IPS DF 4.7 (cell line): ENCODE measurements around the gene USP28.
"Not testable (repeated sequence)": the region's sequence is repeated elsewhere in the genome, so short reads cannot be mapped to it uniquely, and the experiment has no call there.

Experiments
- DNase-seq: peaks from one replicate; pipeline ENCODE4 v3.0.0-alpha.2; 2013; ENCODE audit warnings: low spot score; ENCODE audit errors: extremely low read depth

USP28 gene

DNA sequence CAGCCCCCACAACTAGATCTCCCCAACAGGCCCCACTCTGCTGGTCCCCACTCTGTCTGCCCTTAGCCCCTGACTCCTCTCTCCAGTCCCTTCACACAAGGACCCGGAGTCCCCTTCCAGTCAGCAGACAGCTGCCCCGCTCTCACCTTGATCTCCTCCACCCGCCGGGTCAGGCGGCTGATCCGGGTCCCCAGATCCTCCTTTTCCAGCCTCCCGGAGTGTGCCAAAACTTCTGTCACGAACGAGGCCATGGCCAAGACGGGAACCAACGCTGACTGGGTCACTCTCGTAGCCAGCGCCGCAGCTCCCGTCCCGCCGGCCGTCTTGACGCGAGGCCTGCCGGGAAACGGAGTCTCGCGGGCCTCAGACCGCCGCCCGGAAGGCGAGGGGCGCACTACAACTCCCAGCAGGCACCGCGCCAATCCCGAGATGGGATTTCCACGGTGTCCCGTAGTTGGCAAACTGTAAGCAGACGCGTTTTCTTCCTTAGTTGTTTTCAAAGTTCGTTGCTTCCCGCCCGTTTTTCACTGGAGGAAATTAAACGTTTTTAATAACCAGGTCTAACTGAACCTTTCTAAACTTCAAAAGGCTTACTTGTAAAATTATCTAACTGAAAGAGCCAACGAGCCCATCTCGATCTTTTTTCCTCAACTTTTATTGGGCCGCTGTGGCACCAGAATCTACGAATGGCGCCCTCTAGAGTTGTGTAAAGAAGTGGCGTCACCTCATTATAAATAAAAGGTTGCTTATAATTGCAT is 101.8 kb downstream of the USP28 start, which contains the start of gene ZW10:
Gene ZW10 (minus strand): TSS at position 277 of the 758 bp plus-strand sequence. CDS start 26 bp downstream, at position 251.
- DNase-seq, result peak; percentile 86

DNA sequence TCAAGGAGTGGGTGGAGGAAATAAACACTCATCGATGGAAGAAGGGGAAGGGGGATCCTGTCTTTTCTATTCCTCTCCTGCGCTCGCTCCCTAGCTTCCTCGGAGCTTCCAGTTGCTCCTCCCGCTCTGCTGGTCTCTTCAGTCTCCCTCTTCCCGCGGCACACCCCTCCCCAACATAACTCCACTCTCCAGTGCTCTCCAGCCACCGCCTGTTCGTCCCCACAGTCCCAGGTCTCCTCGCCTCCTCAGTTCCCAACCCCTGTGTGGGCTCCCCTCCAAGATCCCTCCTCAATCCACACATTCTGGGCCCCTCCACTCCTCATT is 102.3 kb downstream of the USP28 start:
- no peak for DNase-seq

DNA sequence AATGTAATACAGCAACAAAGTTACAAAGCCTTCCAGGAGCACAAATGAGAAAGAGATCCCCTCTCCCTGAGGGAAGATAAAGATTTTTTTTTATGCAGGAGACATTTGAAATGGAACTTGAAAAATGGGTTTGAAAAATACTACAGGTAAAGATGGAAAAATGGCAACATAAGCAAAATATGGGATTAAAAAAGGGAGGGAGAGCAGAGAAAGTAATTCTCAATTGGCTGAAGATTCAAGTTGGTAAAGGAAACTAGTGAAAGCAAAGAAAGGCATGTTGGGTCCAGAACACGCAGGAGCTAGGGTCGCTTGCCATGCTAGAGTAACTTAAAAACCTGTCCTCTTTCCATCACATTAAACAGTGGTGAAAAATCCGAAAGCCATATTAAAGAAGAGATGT is 103.4 kb downstream of the USP28 start:
- DNase-seq, result no peak

DNA sequence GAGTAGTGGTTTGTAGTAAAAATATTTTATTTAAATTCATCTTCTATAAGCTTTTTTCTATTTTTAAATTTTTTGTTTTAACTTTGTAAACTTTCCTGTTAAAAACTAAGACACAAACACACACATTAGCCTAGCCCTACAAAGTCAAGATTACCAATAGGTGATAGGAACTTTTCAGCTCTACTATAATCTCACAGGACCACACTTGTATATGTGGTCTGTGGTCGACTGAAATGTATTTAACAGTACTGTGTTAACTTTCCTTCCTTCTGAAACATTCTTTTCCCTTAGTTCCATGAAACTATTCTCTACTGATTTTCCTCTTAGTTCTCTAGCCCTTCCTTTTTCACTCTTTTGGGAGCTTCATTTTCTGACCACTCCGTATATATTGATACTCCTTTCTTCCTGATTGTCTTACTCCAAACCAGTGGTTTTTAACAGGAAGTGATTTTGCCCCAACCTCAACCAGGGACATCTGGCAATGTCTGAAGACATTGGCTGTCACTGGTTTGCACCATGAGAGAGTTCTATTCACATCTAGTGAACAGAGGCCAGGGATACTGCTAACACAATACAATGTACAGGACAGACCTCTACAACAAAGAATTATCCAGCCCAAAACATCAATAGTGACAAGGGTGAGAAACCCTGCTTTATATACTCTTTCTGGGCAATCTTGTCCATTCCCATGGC is 110.7 kb downstream of the USP28 start:
- no peak for DNase-seq

DNA sequence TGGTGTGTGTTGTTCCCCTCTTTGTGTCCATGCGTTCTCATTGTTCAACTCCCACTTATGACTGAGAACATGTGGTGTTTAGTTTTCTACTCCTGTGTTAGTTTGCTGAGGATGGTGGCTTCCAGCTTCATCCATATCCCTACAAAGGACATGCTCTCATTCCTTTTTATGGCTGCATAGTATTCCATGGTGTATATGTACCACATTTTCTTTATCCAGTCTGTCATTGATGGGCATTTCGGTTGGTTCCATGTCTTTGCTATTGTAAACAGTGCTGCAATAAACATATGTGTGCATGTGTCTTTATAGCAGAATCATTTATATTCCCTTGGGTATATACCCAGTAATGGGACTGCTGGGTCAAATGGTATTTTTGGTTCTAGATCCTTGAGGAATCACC is 112.3 kb downstream of the USP28 start:
- DNase-seq, result not testable (repeated sequence)

DNA sequence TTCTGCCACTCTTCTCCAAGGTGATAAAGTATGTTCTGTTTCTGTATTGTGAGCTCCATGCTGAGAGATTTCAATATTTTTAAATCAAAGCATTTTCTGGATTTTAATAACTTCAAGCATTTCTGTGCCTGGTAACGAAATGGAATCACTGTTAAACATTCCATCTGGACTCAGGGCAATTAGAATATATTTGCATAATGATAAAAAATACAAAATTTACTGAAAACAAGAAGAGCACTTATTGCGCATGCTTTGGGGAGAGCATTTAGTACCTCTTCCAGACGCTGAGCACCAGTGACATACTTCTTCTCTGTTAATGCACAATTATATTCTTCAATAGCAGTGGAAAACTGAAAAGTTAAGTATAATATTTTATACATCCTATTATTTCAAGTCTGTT is 115.1 kb downstream of the USP28 start:
- no peak for DNase-seq

DNA sequence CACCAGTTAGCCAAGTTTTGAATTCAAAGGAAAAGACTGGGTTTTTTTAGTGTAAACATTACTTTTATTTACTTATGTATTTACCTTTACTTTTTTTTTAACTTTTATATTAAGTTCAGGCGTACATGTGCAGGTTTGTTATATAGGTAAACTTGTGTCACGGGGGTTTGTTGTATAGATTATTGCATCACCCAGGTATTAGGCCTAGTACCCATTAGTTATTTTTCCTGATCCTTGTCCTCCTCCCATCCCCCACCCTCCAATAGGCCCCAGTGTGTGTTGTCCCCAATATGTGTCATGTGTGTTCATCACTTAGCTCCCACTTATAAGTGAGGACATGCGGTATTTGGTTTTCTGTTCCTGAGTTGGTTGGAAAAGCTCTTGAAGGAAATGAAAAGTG is 122.4 kb downstream of the USP28 start:
- DNase-seq, result no peak
